GM12874 (cell line): ENCODE data around the gene ARID3C.

ENCODE experiments used
- TF ChIP-seq, protein P1 (sequence below): IDR thresholded peaks from 2 replicates; pipeline ENCODE4 v1.5.1; 2011; ENCODE audit warnings: low read depth, mild to moderate bottlenecking, control low read depth, low read length, moderate library complexity; ENCODE audit not compliant: insufficient read depth

ARID3C gene

GRCh38 chr9:34651321-34651720 lies 22.5 kb upstream of the ARID3C start:
- TF ChIP-seq, protein P1, sequence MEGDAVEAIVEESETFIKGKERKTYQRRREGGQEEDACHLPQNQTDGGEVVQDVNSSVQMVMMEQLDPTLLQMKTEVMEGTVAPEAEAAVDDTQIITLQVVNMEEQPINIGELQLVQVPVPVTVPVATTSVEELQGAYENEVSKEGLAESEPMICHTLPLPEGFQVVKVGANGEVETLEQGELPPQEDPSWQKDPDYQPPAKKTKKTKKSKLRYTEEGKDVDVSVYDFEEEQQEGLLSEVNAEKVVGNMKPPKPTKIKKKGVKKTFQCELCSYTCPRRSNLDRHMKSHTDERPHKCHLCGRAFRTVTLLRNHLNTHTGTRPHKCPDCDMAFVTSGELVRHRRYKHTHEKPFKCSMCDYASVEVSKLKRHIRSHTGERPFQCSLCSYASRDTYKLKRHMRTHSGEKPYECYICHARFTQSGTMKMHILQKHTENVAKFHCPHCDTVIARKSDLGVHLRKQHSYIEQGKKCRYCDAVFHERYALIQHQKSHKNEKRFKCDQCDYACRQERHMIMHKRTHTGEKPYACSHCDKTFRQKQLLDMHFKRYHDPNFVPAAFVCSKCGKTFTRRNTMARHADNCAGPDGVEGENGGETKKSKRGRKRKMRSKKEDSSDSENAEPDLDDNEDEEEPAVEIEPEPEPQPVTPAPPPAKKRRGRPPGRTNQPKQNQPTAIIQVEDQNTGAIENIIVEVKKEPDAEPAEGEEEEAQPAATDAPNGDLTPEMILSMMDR: no peak

DNA sequence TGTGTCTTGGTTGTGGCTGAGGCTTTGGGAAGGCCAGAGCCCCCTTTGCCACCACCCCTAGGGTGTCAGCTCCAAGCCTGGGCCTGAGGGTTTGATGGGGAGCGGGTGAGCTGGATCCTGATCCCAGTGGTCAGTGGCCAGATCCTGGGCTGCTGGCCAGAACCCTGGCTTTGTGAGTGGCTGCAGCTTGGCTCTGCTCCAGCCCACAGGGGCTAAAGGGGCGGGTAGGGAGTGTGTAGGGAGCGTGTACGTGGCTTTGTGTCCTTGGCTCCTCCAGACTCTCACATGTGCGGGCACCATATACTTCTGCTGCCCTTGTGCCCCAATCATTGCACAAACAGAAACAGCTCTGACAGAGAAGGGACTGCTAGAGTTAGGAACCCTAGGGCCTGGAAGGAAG lies 21.9 kb upstream of the ARID3C start:
- TF ChIP-seq, protein P1: no peak

DNA sequence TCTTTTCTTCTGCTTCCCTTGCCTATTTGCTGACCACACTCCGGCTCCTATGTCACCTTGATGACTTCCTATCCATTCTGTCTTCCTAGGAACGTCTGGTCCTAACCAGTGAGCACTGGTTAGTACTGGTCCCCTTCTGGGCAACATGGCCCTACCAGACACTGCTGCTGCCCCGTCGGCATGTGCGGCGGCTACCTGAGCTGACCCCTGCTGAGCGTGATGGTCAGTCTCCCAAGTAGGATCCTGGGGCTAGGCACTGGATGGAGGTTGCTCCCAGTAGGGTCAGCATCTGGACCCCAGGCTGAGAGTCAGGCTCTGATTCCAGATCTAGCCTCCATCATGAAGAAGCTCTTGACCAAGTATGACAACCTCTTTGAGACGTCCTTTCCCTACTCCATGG lies 19.8 kb upstream of the ARID3C start:
- TF ChIP-seq, protein P1: no peak

DNA sequence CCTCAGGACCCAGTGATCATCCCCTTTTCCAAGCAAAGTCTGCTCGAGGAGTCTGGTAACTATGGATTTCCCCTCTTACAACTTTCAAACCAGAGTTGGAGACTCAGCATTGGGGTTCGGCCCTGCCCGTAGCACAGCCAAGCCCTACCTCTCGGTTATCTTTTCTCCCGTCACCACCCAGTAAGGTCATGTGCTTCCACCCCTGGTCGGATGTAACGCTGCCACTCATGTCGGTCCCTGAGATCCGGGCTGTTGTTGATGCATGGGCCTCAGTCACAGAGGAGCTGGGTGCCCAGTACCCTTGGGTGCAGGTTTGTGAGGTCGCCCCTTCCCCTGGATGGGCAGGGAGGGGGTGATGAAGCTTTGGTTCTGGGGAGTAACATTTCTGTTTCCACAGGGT lies 18.8 kb upstream of the ARID3C start:
- TF ChIP-seq, protein P1: no peak

DNA sequence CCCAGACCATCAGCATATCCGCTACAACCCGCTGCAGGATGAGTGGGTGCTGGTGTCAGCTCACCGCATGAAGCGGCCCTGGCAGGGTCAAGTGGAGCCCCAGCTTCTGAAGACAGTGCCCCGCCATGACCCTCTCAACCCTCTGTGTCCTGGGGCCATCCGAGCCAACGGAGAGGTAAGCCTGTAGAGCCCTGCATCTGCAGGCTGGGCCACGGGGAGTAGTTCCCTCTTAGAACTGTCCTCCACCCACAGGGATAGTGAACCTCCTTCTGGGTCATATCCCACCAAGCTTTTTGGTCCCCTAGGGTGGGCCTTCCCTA lies 18.2 kb upstream of the ARID3C start:
- TF ChIP-seq, protein P1: no peak

GRCh38 chr9:34646211-34647083 lies 17.6 kb upstream of the ARID3C start, which contains the start of gene GALT:
Gene GALT (plus strand): TSS chr9:34646675. CDS start chr9:34646705, 30 bp downstream.
- TF ChIP-seq, protein P1: peak; percentile 66

GRCh38 chr9:34644766-34645314 lies 16.0 kb upstream of the ARID3C start:
- TF ChIP-seq, protein P1: no peak
